Kidney tubule cell (primary cell): ENCODE results near the gene BLZF1.
"Not testable (repeated sequence)": the region's sequence is repeated elsewhere in the genome, so short reads cannot be mapped to it uniquely, and the experiment has no call there.

Source experiments
- DNase-seq: peaks from one replicate; pipeline ENCODE4 v3.0.0-alpha.2; 2018; ENCODE audit warnings: low spot score

Gene BLZF1

GRCh38 chr1:169361281-169361680 lies 6.7 kb upstream of the BLZF1 start:
- no peak for DNase-seq

- peak; percentile 90 for DNase-seq
These were observed 4.8 kb upstream of the BLZF1 start for GRCh38 chr1:169363046-169363730.

- DNase-seq, result peak; percentile 92
These were observed 3.0 kb upstream of the BLZF1 start for GRCh38 chr1:169364948-169365347.

- no peak for DNase-seq
These were observed 804 bp upstream of the BLZF1 start for GRCh38 chr1:169367096-169367685.

- DNase-seq, result no peak
These were observed 393 bp downstream of the BLZF1 start for GRCh38 chr1:169368406-169368769.

GRCh38 chr1:169371404-169371803 lies 3.4 kb downstream of the BLZF1 start:
- no peak for DNase-seq

GRCh38 chr1:169381162-169381561 lies 13.2 kb downstream of the BLZF1 start:
- no peak for DNase-seq

- no peak for DNase-seq
These were observed 15.5 kb downstream of the BLZF1 start for GRCh38 chr1:169383449-169383848.

GRCh38 chr1:169387399-169387798 lies 19.4 kb downstream of the BLZF1 start:
- no peak for DNase-seq

GRCh38 chr1:169390303-169390702 lies 22.3 kb downstream of the BLZF1 start:
- no peak for DNase-seq

- no peak for DNase-seq
These were observed 24.4 kb downstream of the BLZF1 start for GRCh38 chr1:169392406-169392805.

GRCh38 chr1:169395955-169396354 lies 28.0 kb downstream of the BLZF1 start:
- DNase-seq, result no peak

- DNase-seq, result not testable (repeated sequence)
These were observed 34.6 kb downstream of the BLZF1 start for GRCh38 chr1:169402578-169402977.

GRCh38 chr1:169408340-169408739 lies 40.3 kb downstream of the BLZF1 start:
- not testable (repeated sequence) for DNase-seq

- no peak for DNase-seq
These were observed 47.0 kb downstream of the BLZF1 start for GRCh38 chr1:169414952-169415351.

GRCh38 chr1:169421309-169421708 lies 53.3 kb downstream of the BLZF1 start:
- no peak for DNase-seq

- DNase-seq, result peak; percentile 31
These were observed 58.2 kb downstream of the BLZF1 start for GRCh38 chr1:169426174-169426705.

GRCh38 chr1:169427081-169427641 lies 59.2 kb downstream of the BLZF1 start, which contains the start of gene CCDC181:
TSS of gene CCDC181 (minus strand) at chr1:169427474. CDS start at chr1:169424927, 2,547 bp downstream.
- DNase-seq, result peak; percentile 76
